ENCODE data around the gene SRSF3.
"Not testable (repeated sequence)": the region's sequence is repeated elsewhere in the genome, so short reads cannot be mapped to it uniquely, and the experiment has no call there.

The SRSF3 gene

GRCh38 chr6:36605143-36605542 is 11.0 kb downstream of the SRSF3 start:
- DNase-seq (ENCODE audit: low read depth): no peak

GRCh38 chr6:36605560-36606391 is 11.6 kb downstream of the SRSF3 start:
- no peak for DNase-seq (ENCODE audit: low read depth)

GRCh38 chr6:36607305-36607682 is 13.1 kb downstream of the SRSF3 start:
- DNase-seq (ENCODE audit: low read depth): not testable (repeated sequence)

GRCh38 chr6:36607683-36608386 is 13.7 kb downstream of the SRSF3 start:
- no peak for DNase-seq (ENCODE audit: low read depth)

DNA sequence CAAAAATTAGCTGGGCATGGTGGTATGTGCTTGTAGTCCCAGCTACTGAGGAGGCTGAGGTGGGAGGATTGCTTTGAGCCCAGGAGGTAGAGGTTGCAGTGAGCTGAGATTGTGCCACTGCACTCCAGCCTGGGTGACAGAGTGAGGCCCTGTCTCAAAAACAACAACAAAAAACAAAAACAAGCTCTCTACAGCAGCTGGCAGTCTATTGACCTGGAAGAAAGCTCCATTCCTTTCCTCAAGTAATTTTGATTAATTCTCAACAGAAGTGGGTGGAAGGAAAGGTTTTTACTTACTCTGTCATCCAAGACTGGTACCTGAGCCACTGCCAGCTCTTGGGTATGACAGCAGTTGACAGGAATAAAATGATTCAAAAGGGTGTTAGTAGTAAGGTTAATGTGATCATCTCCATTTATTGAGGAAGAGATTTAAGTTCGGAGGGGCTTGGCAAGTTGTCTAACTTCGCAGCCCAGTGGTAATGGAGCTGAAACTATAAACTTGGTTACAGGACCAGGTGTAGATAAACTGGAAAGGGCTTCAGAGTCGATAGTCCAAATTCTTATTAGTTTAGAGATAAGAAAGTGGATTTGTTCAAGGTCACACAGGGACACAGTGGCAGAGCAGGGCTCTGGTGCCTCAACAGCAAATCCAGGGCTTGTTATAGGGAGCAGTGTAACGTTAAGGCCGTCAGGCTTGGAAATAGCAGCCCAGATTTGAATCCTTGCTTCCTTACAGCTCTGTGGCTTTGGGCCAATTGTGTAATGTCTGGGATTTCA is 14.8 kb downstream of the SRSF3 start:
- no peak for DNase-seq (ENCODE audit: low read depth)

GRCh38 chr6:36609582-36609981 is 15.4 kb downstream of the SRSF3 start:
- no peak for DNase-seq (ENCODE audit: low read depth)

- no peak for DNase-seq (ENCODE audit: low read depth)
Measured at GRCh38 chr6:36610041-36610955, 16.1 kb downstream of the SRSF3 start.

GRCh38 chr6:36610956-36611336 is 16.8 kb downstream of the SRSF3 start:
- no peak for DNase-seq (ENCODE audit: low read depth)

- DNase-seq (ENCODE audit: low read depth): not testable (repeated sequence)
Measured at GRCh38 chr6:36611679-36612078, 17.5 kb downstream of the SRSF3 start.

DNA sequence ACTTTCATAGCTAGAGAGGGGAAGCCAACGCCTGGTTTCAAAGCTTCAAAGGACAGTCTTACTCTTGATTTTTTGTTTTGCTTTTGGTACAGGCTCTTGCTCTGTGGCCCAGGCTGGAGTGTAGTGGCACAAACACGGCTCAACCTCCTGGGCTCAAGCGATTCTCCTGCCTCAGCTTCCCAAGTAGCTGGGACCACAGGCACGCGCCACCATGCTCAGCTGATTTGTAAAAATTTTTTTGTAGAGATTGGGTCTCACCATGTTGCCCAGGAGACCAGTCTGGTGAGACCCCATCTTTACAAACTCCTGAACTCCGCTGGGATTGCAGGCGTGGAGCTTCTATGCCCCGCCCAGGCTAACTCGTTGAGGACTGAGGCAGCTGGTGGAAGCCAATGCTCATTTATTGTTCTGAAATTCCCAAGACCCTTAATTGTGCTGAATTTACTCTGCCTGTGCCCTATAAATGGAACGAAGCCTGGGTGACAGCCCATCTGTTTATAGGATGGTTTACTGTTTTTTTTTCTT is 18.0 kb downstream of the SRSF3 start:
- no peak for DNase-seq (ENCODE audit: low read depth)

GRCh38 chr6:36613200-36613995 is 19.2 kb downstream of the SRSF3 start:
- DNase-seq (ENCODE audit: low read depth): no peak

DNA sequence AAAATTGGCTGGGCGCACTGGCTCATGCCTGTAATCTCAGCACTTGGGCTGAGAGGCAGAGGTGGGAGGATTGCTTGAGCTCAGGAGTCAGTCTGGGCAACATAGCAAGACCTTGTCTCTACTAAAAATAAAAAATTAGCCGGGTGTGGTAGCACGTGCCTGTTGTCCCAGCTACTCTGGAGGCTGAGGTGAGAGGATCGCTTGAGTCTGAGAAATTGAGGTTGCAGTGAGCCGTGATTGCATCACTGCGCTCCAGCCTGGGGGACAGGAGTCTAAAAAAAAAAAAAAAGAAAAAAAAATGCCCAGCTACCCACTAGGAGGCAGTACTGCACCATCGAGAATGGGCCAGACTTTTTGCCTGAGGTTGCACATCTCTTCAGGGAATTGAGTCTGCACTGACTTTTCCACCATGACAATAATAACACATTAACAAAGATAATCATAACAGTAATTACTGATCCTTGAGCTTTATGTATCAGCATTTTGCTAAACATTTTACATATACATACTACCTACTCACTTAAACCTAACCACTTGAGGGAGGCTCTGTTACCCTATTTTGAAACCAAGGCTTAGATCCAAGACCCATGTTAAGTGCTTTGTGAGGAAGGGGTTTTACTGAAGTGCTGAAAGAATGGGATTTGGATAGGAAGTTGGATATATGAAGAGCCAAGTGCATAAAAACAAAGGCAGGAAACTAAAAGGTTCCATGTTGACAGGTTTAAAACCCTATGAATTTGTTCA is 21.0 kb downstream of the SRSF3 start:
- DNase-seq (ENCODE audit: low read depth): no peak

GRCh38 chr6:36616893-36617521 is 22.8 kb downstream of the SRSF3 start:
- DNase-seq (ENCODE audit: low read depth): no peak

DNA sequence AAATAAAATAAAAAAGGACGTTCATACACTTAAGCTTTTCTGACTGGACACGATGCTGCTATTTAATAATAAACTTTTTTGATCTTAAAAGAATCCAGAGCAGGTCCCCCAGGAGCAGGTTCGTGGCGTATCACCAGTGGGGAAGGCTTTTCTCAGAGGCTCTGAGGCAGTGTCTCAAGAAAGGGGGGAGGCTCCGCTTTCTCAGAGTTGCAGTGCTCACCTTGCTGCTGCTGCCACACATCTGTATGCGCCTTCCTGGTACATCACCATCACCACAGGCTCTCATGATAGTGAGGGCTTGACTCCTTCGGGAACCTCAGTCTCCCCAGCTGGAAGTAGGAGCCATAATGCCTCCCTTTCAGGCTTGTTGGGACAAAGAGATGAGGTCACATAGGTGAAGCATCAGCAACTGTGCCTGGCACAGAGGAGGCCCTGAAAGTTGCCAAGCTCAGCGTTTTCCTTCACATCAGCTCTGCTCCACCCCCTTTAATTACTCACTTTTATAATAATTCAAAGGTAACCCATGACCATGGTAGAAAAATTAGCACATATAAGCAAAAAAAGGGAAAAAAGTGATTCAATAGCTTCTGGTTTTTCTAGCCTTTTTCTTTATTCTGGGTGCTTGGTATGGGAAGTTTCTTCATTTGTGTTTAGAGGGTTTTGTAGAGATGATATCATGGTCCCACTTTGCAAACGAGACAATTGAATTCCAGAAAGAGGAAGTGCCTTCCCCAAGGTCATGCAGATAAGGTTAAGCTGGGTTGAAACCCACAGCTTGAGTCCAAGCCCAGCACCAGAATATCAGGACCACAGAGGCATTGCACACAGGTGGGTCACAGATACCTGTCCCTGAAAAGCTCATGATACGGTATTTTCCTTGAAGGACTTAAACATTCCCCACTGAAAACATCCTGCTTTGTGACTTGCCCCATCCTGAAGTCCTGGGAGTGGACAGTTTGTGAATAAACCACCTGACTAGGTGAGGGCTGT is 24.5 kb downstream of the SRSF3 start:
- DNase-seq (ENCODE audit: low read depth): no peak

DNA sequence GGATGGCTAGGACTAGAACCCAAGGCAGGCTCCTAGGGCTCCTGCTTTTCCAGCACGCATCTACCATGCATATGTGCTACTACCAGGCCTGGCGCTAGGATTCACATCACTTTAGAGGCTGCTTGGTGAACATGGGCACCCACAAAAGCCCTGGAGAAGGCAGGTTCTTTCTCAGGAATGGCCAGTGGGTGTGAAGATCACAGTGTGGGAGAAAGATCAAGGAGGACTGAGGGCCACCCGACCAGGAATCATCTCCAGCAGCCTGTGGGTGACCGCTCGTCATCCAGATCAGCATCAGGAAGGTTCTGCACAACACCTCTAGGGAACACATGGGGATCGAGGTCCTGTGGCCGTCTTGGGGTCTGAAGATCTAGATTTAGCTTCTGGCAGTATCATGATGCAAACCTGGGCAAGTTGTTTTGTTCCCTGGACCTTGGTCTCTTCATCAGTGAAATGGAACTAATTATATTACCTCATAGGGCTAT is 27.3 kb downstream of the SRSF3 start:
- no peak for DNase-seq (ENCODE audit: low read depth)

GRCh38 chr6:36622901-36623546 is 28.9 kb downstream of the SRSF3 start:
- no peak for DNase-seq (ENCODE audit: low read depth)

All from stimulated activated CD8-positive, alpha-beta memory T cell treated with anti-CD3 and anti-CD28 coated beads, Interleukin-12 subunit alpha, Interleukin-12 subunit beta, amount 100 ng/mL, for 4 hours (primary cell).